H9 (cell line): ENCODE measurements around the gene CCT2. TPM values are rescaled to one million over a fixed set of nuclear protein-coding genes. Genes with fewer than 3 reads are reported as not detected.

Experiments
- DNase-seq: peaks from one replicate; pipeline ENCODE4 v3.0.0-alpha.2; 2017
- H2AFZ ChIP-seq: one replicate; pipeline ENCODE4 v1.6.1; 2013; ENCODE audit warnings: mild to moderate bottlenecking, low read length, control low read depth, moderate library complexity
- H2AK5ac ChIP-seq: 2 replicates; pipeline ENCODE4 v1.6.1; 2013; ENCODE audit warnings: low read length, control low read depth, mixed read lengths; ENCODE audit not compliant: insufficient read length
- H2BK120ac ChIP-seq: one replicate; pipeline ENCODE4 v1.6.1; 2013; ENCODE audit warnings: low read depth, mild to moderate bottlenecking, low read length, control low read depth, inconsistent platforms; ENCODE audit not compliant: poor library complexity, severe bottlenecking
- H2BK12ac ChIP-seq: 2 replicates; pipeline ENCODE4 v1.6.1; 2013; ENCODE audit warnings: low read length, control low read depth, mixed read lengths, low read depth; ENCODE audit not compliant: insufficient read length
- H2BK15ac ChIP-seq: 2 replicates; pipeline ENCODE4 v1.6.1; 2013; ENCODE audit warnings: low read depth, low read length, control low read depth
- H2BK20ac ChIP-seq: one replicate; pipeline ENCODE4 v1.6.1; 2013; ENCODE audit warnings: low read depth, mild to moderate bottlenecking, low read length, control low read depth, inconsistent platforms; ENCODE audit not compliant: poor library complexity, severe bottlenecking
- H2BK5ac ChIP-seq: 2 replicates; pipeline ENCODE4 v1.6.1; 2013; ENCODE audit warnings: low read length, control low read depth, mixed read lengths; ENCODE audit not compliant: insufficient read length
- H3K14ac ChIP-seq: 2 replicates; pipeline ENCODE4 v1.6.1; 2013; ENCODE audit warnings: low read length, control low read depth; ENCODE audit not compliant: insufficient read depth
- H3K18ac ChIP-seq: 2 replicates; pipeline ENCODE4 v1.6.1; 2013; ENCODE audit warnings: low read depth, mild to moderate bottlenecking, mixed read lengths, low read length, control low read depth; ENCODE audit not compliant: insufficient read length
- H3K23ac ChIP-seq: 2 replicates; pipeline ENCODE4 v1.6.1; 2013; ENCODE audit warnings: low read length, control low read depth, mixed read lengths, low read depth; ENCODE audit not compliant: insufficient read length
- H3K23me2 ChIP-seq: 2 replicates; pipeline ENCODE4 v1.6.1; 2013; ENCODE audit warnings: low read depth, mild to moderate bottlenecking, mixed read lengths, low read length, control low read depth; ENCODE audit not compliant: insufficient read length, poor library complexity, severe bottlenecking
- H3K27ac ChIP-seq: 2 replicates; pipeline ENCODE4 v1.5.1; 2013; ENCODE audit warnings: low read length, control low read depth, mixed read lengths, low read depth; ENCODE audit not compliant: insufficient read length
- H3K27me3 ChIP-seq: 2 replicates; pipeline ENCODE4 v1.6.1; 2013; ENCODE audit warnings: low read length, control low read depth, inconsistent platforms; ENCODE audit not compliant: insufficient read depth
- H3K4ac ChIP-seq: 2 replicates; pipeline ENCODE4 v1.6.1; 2013; ENCODE audit warnings: low read depth, mild to moderate bottlenecking, control low read depth, inconsistent platforms, low read length, moderate library complexity
- H3K4me1 ChIP-seq: 2 replicates; pipeline ENCODE4 v1.6.1; 2013; ENCODE audit warnings: low read length, control low read depth, inconsistent platforms; ENCODE audit not compliant: insufficient read depth
- H3K4me2 ChIP-seq: 2 replicates; pipeline ENCODE4 v1.6.1; 2013; ENCODE audit warnings: low read length, control low read depth, mixed read lengths; ENCODE audit not compliant: insufficient read length, insufficient read depth
- H3K56ac ChIP-seq: 2 replicates; pipeline ENCODE4 v1.6.1; 2013; ENCODE audit warnings: low read depth, mild to moderate bottlenecking, mixed read lengths, low read length, control low read depth; ENCODE audit not compliant: insufficient read length
- H3K79me1 ChIP-seq: 2 replicates; pipeline ENCODE4 v1.6.1; 2013; ENCODE audit warnings: low read depth, mild to moderate bottlenecking, moderate library complexity, low read length, control low read depth, inconsistent platforms; ENCODE audit not compliant: insufficient read depth, poor library complexity, severe bottlenecking
- H3K79me2 ChIP-seq: 2 replicates; pipeline ENCODE4 v1.6.1; 2013; ENCODE audit warnings: low read length, control low read depth, inconsistent platforms; ENCODE audit not compliant: insufficient read depth
- H3K9ac ChIP-seq: 2 replicates; pipeline ENCODE4 v1.6.1; 2013; ENCODE audit warnings: low read length, control low read depth, mixed read lengths; ENCODE audit not compliant: insufficient read length; ENCODE audit errors: extremely low read depth
- H3K9me3 ChIP-seq: one replicate; pipeline ENCODE4 v1.6.1; 2013; ENCODE audit warnings: low read depth, low read length, inconsistent platforms; ENCODE audit not compliant: control insufficient read depth
- H3T11ph ChIP-seq: one replicate; pipeline ENCODE4 v1.6.1; 2013; ENCODE audit warnings: mild to moderate bottlenecking, low read length, control low read depth, inconsistent platforms
- H4K20me1 ChIP-seq: one replicate; pipeline ENCODE4 v1.6.1; 2013; ENCODE audit not compliant: control insufficient read depth, insufficient read length, insufficient read depth
- H4K5ac ChIP-seq: 2 replicates; pipeline ENCODE4 v1.6.1; 2013; ENCODE audit warnings: low read depth, mild to moderate bottlenecking, mixed read lengths, low read length, control low read depth; ENCODE audit not compliant: insufficient read length
- H4K8ac ChIP-seq: replicated peaks from 2 replicates; pipeline ENCODE4 v1.6.1; 2013; ENCODE audit warnings: low read length, control low read depth, mixed read lengths, low read depth; ENCODE audit not compliant: insufficient read length
- H4K91ac ChIP-seq: 2 replicates; pipeline ENCODE4 v1.6.1; 2013; ENCODE audit warnings: low read depth, mild to moderate bottlenecking, moderate library complexity, mixed read lengths, low read length, control low read depth; ENCODE audit not compliant: insufficient read length
- H3K27ac Mint-ChIP-seq, 3 experiments: 2 replicates in 2 of 3; 3 replicates in 1 of 3; pipeline ENCODE4 v1.8.0; 2020 to 2021; ENCODE audit warnings: mixed read lengths in 3 of 3, mild to moderate bottlenecking in 1 of 3, moderate library complexity in 1 of 3
- H3K27me3 Mint-ChIP-seq: 2 replicates; pipeline ENCODE4 v1.8.0; 2021; ENCODE audit warnings: low read depth, mild to moderate bottlenecking, moderate library complexity, mixed read lengths
- H3K36me3 Mint-ChIP-seq, 3 experiments: 2 replicates in 2 of 3; 3 replicates in 1 of 3; pipeline ENCODE4 v1.8.0; 2020 to 2021; ENCODE audit warnings: low read depth in 3 of 3, mixed read lengths in 3 of 3; ENCODE audit not compliant: insufficient read depth in 1 of 3
- H3K4me1 Mint-ChIP-seq, 2 experiments: 2 replicates each; pipeline ENCODE4 v1.8.0; 2020; ENCODE audit warnings: mixed read lengths in 2 of 2
- H3K4me3 Mint-ChIP-seq, 2 experiments: 2 replicates in 1 of 2; 3 replicates in 1 of 2; pipeline ENCODE4 v1.8.0; 2020 to 2021; ENCODE audit warnings: mild to moderate bottlenecking in 2 of 2, mixed read lengths in 2 of 2, moderate library complexity in 1 of 2
- H3K9me3 Mint-ChIP-seq, 2 experiments: 2 replicates in 1 of 2; 3 replicates in 1 of 2; pipeline ENCODE4 v1.8.0; 2020; ENCODE audit warnings: mild to moderate bottlenecking in 2 of 2, mixed read lengths in 2 of 2, moderate library complexity in 1 of 2
- CTCF ChIP-seq: fragments of 200-600 bp; sonication (generic); conservative IDR thresholded peaks from 3 replicates; pipeline ENCODE4 v1.8.0; 2021; ENCODE audit warnings: antibody characterized with exemption, mild to moderate bottlenecking
- WGBS: extraction: QIAGEN DNeasy Blood & Tissue Kit; methylation state at CpG from one replicate; pipeline ENCODE4 v1.1.7; 2013; ENCODE audit warnings: missing lambda C conversion rate, low lambda C conversion rate, mixed read lengths; ENCODE audit not compliant: insufficient read length; ENCODE audit errors: extremely low coverage; 5-methylcytosine and 5-hydroxymethylcytosine counted together
- total RNA-seq: library from RNA; stranded (reverse); gene quantifications from 2 replicates; pipeline ENCODE4 v1.2.1, GENCODE V29; 2021

CCT2 gene
- total RNA-seq, 1 experiment from 2014 or later, result 405 TPM

- no peak overlapping the region for H3K23ac ChIP-seq
- H3K79me1 ChIP-seq, result no peaks in the 10 kb centered on the region
- no peaks in the 10 kb centered on the region for H3K9me3 ChIP-seq
- no peak overlapping the region for H2AK5ac ChIP-seq
- H3K27ac ChIP-seq, result no peak overlapping the region
- no peak overlapping the region for H3K27ac Mint-ChIP-seq
- H4K91ac ChIP-seq, result no peak overlapping the region
- no peak overlapping the region for H2BK20ac ChIP-seq
- H4K8ac ChIP-seq, result no peak overlapping the region
- no CpG with 5 or more reads among the region's 2 CpGs for WGBS
- H4K20me1 ChIP-seq, result no peaks in the 10 kb centered on the region
- H3T11ph ChIP-seq, result no peak overlapping the region
- H2BK15ac ChIP-seq, result no peak overlapping the region
- H3K27me3 ChIP-seq, result no peaks in the 10 kb centered on the region
- TF ChIP-seq CTCF, result no peak
- H3K4me1 Mint-ChIP-seq, result no peaks in the 10 kb centered on the region
- no peak overlapping the region for H3K14ac ChIP-seq
- no peak overlapping the region for H3K4ac ChIP-seq
- no peaks in the 10 kb centered on the region for H3K4me1 ChIP-seq
- no peak overlapping the region for H2AFZ ChIP-seq
- H4K5ac ChIP-seq, result no peak overlapping the region
- H3K18ac ChIP-seq, result no peak overlapping the region
- H3K9me3 Mint-ChIP-seq, result no peaks in the 10 kb centered on the region
- no peak for DNase-seq
- no peak overlapping the region for H2BK120ac ChIP-seq
- H3K56ac ChIP-seq, result no peak overlapping the region
- no peak overlapping the region for H2BK12ac ChIP-seq
- no peaks in the 10 kb centered on the region for H3K23me2 ChIP-seq
- no peaks in the 10 kb centered on the region; the same call in 1 of the 2 replicates for H3K79me2 ChIP-seq
- no peak overlapping the region for H3K4me2 ChIP-seq
- H3K9ac ChIP-seq, result no peak overlapping the region
- no peaks in the 10 kb centered on the region for H3K27me3 Mint-ChIP-seq
- H3K4me3 Mint-ChIP-seq, result no peak overlapping the region
- H3K36me3 Mint-ChIP-seq, result peaks cover 1 to 4% (median 2%) of the 10 kb centered on the region in 3 experiments; a peak in 4 of 7 replicates
- H2BK5ac ChIP-seq, result no peak overlapping the region
These were observed 22.0 kb upstream of the CCT2 start for GRCh38 chr12:69563166-69563762.
